Myocyte (in vitro differentiated cells): ENCODE measurements around the gene RNFT2. TPM values are rescaled to one million over a fixed set of nuclear protein-coding genes. Genes with fewer than 3 reads are reported as not detected.

Source experiments
- DNase-seq: peaks from one replicate; pipeline ENCODE4 v3.0.0-alpha.2; 2012; ENCODE audit warnings: low read depth
- polyA plus RNA-seq: library from polyadenylated mRNA; unstranded; fragments of >200 nt; gene quantifications from one replicate; pipeline ENCODE4 v1.2.1, GENCODE V29; 2012; ENCODE audit warnings: missing spikeins
- total RNA-seq: library from RNA; depleted of rRNA; stranded (reverse); fragments of >200 nt; gene quantifications from 2 replicates; pipeline ENCODE4 v1.2.3, GENCODE V29; 2014

The RNFT2 gene
- total RNA-seq = 1.0 and 2.4 TPM in 2 replicates
- 1.9 TPM for polyA plus RNA-seq

- DNase-seq = peak; percentile 100
These were observed at the start of gene RNFT2, which contains the start of gene SPRING1 for GRCh38 chr12:116737774-116738657. TSS of gene RNFT2 (plus strand) at chr12:116738315. CDS start at chr12:116740498, 2,183 bp downstream. TSS of gene SPRING1 (minus strand) at chr12:116738069. CDS start at chr12:116737900, 169 bp downstream.

- DNase-seq = no peak
These were observed 48.6 kb upstream of the RNFT2 start for GRCh38 chr12:116689521-116689920.

GRCh38 chr12:116689979-116690744 is 48.0 kb upstream of the RNFT2 start:
- no peak for DNase-seq

GRCh38 chr12:116691205-116691604 is 46.9 kb upstream of the RNFT2 start:
- DNase-seq = no peak

GRCh38 chr12:116691636-116692035 is 46.5 kb upstream of the RNFT2 start:
- DNase-seq = no peak

- DNase-seq = no peak
These were observed 45.5 kb upstream of the RNFT2 start for GRCh38 chr12:116692605-116693004.

- no peak for DNase-seq
These were observed 44.6 kb upstream of the RNFT2 start for GRCh38 chr12:116693286-116694227.

GRCh38 chr12:116694653-116695463 is 43.3 kb upstream of the RNFT2 start:
- DNase-seq = no peak

GRCh38 chr12:116695464-116695725 is 42.7 kb upstream of the RNFT2 start:
- DNase-seq = no peak

GRCh38 chr12:116697305-116697704 is 40.8 kb upstream of the RNFT2 start:
- no peak for DNase-seq

GRCh38 chr12:116697716-116698115 is 40.4 kb upstream of the RNFT2 start:
- DNase-seq = no peak

- DNase-seq = no peak
These were observed 40.0 kb upstream of the RNFT2 start for GRCh38 chr12:116698116-116698515.

GRCh38 chr12:116698554-116699075 is 39.5 kb upstream of the RNFT2 start:
- no peak for DNase-seq

- DNase-seq = no peak
These were observed 38.0 kb upstream of the RNFT2 start for GRCh38 chr12:116700066-116700465.

GRCh38 chr12:116701432-116701831 is 36.7 kb upstream of the RNFT2 start:
- DNase-seq = no peak

- peak; percentile 72 for DNase-seq
These were observed 34.8 kb upstream of the RNFT2 start for GRCh38 chr12:116703214-116703795.

- no peak for DNase-seq
These were observed 30.4 kb upstream of the RNFT2 start for GRCh38 chr12:116707751-116708150.

GRCh38 chr12:116708826-116709756 is 29.0 kb upstream of the RNFT2 start:
- peak; percentile 74 for DNase-seq

- DNase-seq = no peak
These were observed 28.3 kb upstream of the RNFT2 start for GRCh38 chr12:116709768-116710167.
